HUES48 (cell line): ENCODE data around the gene PPP1R14C.
A peak's percentile ranks its signal among the peaks of the same experiment; 100 is the strongest.

Experiments used
- H3K27ac ChIP-seq: one replicate; pipeline ENCODE4 v1.7.0; 2013; ENCODE audit warnings: low read depth, low read length, inconsistent platforms
- H3K27me3 ChIP-seq: 2 replicates; pipeline ENCODE4 v1.6.1; 2013; ENCODE audit warnings: mild to moderate bottlenecking, low read length; ENCODE audit not compliant: control insufficient read depth, insufficient read depth
- H3K36me3 ChIP-seq: 2 replicates; pipeline ENCODE4 v1.6.1; 2013; ENCODE audit warnings: low read length; ENCODE audit not compliant: control insufficient read depth, insufficient read depth
- H3K4me1 ChIP-seq: 2 replicates; pipeline ENCODE4 v1.6.1; 2013; ENCODE audit warnings: mild to moderate bottlenecking, low read length; ENCODE audit not compliant: control insufficient read depth, insufficient read depth
- H3K4me3 ChIP-seq: 2 replicates; pipeline ENCODE4 v1.5.1; 2013; ENCODE audit warnings: mild to moderate bottlenecking, low read depth, low read length
- H3K9ac ChIP-seq: 2 replicates; pipeline ENCODE4 v1.6.1; 2013; ENCODE audit warnings: mild to moderate bottlenecking, low read depth, low read length, moderate library complexity
- H3K9me3 ChIP-seq: 2 replicates; pipeline ENCODE4 v1.6.1; 2013; ENCODE audit warnings: low read length; ENCODE audit not compliant: control insufficient read depth, insufficient read depth

Gene PPP1R14C

DNA sequence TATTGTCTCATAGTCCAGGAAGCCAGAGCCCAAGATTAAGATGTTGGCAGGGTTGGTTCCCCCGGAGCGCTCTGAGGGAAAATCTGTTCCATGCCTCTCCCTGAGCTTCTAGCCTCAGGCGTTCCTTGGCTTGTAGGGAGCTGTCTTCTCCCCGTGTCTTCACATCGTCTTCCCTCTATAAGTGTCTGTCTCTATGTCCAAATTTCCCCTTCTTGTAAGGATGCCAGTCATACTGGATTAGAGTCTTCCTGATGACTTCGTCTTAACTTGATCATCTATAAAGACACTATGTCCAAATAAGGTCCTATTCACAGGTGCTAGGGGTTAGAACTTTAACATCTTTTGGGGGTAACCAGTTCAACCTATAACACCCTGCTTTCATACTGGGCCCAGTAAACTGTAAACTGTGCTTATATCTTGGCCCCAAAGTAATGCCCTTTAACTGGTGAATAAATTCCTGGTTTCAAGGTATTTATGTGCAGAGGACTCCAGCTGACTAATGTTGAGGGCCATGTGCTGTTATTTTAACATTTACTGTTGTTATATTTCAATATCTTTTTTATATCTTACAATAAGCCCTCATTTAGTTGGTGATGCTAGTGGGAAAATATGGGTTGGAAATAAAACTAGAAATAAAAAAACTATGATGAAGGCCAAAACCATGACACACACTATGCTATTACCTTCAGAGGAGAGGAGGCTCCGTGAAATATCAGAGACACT, 124.3 kb downstream of the PPP1R14C start:
- H3K27me3 ChIP-seq: no peaks in the 10 kb centered on the region
- H3K9me3 ChIP-seq: no peaks in the 10 kb centered on the region
- no peaks in the 10 kb centered on the region for H3K36me3 ChIP-seq
- H3K4me3 ChIP-seq: no peak overlapping the region
- H3K9ac ChIP-seq: no peak overlapping the region
- H3K27ac ChIP-seq: no peak overlapping the region
- no peaks in the 10 kb centered on the region for H3K4me1 ChIP-seq

GRCh38 chr6:150267686-150268561, 125.1 kb downstream of the PPP1R14C start:
- Histone ChIP-seq H3K4me3 (no peak overlapping the region), H3K27me3 (no peaks in the 10 kb centered on the region), H3K4me1 (no peaks in the 10 kb centered on the region), H3K36me3 (no peaks in the 10 kb centered on the region), H3K9ac (no peak overlapping the region), H3K9me3 (no peaks in the 10 kb centered on the region), H3K27ac (no peak overlapping the region)

DNA sequence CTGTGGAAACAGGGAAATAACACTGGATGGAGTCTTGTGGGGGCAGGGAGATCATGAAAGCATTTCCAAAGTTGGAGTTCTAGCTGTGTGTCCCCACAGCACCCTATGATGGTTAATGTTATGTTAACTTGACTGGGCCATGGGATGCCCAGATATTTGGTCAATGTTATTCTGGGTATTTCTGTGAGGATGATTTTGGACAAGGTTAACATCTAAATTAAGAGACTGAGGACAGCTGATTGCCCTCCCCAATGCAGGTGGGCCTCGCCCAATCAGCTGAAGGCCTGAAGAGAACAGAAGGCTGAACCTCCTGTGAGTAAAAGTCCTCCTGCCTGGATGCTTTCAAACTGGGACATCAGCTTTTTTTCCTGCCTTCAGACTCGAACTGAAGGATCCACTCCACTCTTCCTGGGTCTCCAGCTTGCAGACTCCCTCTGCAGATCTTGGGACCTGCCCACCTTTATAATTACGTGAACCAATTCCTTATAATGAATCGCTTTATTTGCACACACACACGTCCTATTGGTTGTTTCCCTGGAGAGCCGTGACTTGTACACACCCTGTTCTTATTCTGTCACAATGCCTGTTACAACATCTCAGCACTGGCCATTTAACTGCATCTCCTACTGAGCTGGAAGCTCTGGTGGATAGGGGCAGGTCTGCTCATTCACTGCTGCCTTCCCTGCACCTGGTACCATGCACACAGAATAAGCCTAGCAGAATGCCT, 126.4 kb downstream of the PPP1R14C start:
- no peaks in the 10 kb centered on the region for H3K4me1 ChIP-seq
- no peaks in the 10 kb centered on the region for H3K9me3 ChIP-seq
- peak overlapping the region; percentile 40 for H3K27ac ChIP-seq
- H3K27me3 ChIP-seq: no peaks in the 10 kb centered on the region
- H3K36me3 ChIP-seq: no peaks in the 10 kb centered on the region
- no peak overlapping the region for H3K4me3 ChIP-seq
- no peak overlapping the region for H3K9ac ChIP-seq

GRCh38 chr6:150269857-150270223, 127.0 kb downstream of the PPP1R14C start:
- no peaks in the 10 kb centered on the region for H3K9me3 ChIP-seq
- no peaks in the 10 kb centered on the region for H3K4me1 ChIP-seq
- H3K27ac ChIP-seq: no peak overlapping the region
- H3K27me3 ChIP-seq: no peaks in the 10 kb centered on the region
- no peaks in the 10 kb centered on the region for H3K36me3 ChIP-seq
- no peak overlapping the region for H3K9ac ChIP-seq
- H3K4me3 ChIP-seq: no peak overlapping the region

- Histone ChIP-seq H3K27me3 (no peaks in the 10 kb centered on the region), H3K4me3 (no peak overlapping the region), H3K27ac (no peak overlapping the region), H3K36me3 (no peaks in the 10 kb centered on the region), H3K9ac (no peak overlapping the region), H3K9me3 (no peaks in the 10 kb centered on the region), H3K4me1 (no peaks in the 10 kb centered on the region)
These were observed 127.6 kb downstream of the PPP1R14C start for GRCh38 chr6:150270330-150271052.

- Histone ChIP-seq H3K9me3 (no peaks in the 10 kb centered on the region), H3K4me1 (no peaks in the 10 kb centered on the region), H3K27ac (no peak overlapping the region), H3K27me3 (no peaks in the 10 kb centered on the region), H3K36me3 (no peaks in the 10 kb centered on the region), H3K4me3 (no peak overlapping the region), H3K9ac (no peak overlapping the region)
These were observed 128.3 kb downstream of the PPP1R14C start for GRCh38 chr6:150271172-150271500.

DNA sequence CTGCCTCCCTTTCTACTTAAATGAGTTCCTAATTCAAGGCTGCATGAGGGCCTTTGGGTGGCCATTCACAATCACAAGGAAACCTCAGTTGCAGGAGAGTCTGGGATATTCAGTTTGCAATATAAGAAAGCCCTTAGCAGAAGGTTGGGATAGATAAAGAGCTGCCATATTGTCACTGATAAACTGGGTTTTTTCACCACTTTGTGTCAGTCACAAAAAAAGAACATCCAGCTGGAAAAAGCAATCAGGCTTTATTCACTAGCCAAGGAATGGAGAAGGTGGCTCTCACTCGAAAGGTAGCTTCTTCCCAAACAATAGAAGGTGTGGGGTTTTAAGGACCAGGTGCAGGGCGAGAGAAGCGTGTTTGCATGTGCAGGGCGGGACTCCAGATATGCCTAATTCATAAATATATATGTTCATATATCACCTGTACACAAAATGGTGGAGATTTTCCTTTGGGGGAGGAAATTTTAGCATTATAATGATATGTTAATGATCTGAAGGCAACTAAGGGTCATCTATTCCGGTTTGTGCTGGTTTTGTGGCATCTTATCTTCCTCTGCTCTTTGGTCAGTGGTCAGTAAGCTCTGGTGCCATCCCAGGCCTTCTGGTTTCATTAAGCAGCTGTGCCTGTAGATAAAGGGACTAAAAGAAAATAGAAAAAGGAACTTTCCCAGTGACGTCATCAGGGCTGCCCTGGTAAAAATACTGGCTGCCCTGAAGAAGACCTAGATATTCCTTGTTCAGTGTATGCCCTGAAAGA, 128.8 kb downstream of the PPP1R14C start:
- H3K36me3 ChIP-seq: no peaks in the 10 kb centered on the region
- H3K4me3 ChIP-seq: no peak overlapping the region
- H3K9ac ChIP-seq: no peak overlapping the region
- H3K27me3 ChIP-seq: no peaks in the 10 kb centered on the region
- no peaks in the 10 kb centered on the region for H3K9me3 ChIP-seq
- no peaks in the 10 kb centered on the region for H3K4me1 ChIP-seq
- no peak overlapping the region for H3K27ac ChIP-seq

- Histone ChIP-seq H3K9ac (no peak overlapping the region), H3K27ac (no peak overlapping the region)
These were observed 129.6 kb downstream of the PPP1R14C start for GRCh38 chr6:150272264-150272975.

GRCh38 chr6:150272976-150273315, 130.1 kb downstream of the PPP1R14C start:
- no peak overlapping the region for H3K9ac ChIP-seq

More at GRCh38 chr6:150272264-150272975, 129.6 kb downstream of the PPP1R14C start:
- Histone ChIP-seq H3K4me1 (no peaks in the 10 kb centered on the region), H3K4me3 (no peak overlapping the region), H3K27me3 (no peaks in the 10 kb centered on the region), H3K9me3 (no peaks in the 10 kb centered on the region), H3K36me3 (no peaks in the 10 kb centered on the region)

More at GRCh38 chr6:150272976-150273315, 130.1 kb downstream of the PPP1R14C start:
- Histone ChIP-seq H3K27me3 (no peaks in the 10 kb centered on the region), H3K4me1 (no peaks in the 10 kb centered on the region), H3K9me3 (no peaks in the 10 kb centered on the region), H3K4me3 (no peak overlapping the region), H3K36me3 (no peaks in the 10 kb centered on the region), H3K27ac (no peak overlapping the region)
